MM.1S (cell line): ENCODE data around the gene RARB.

Source experiments
- DNase-seq: peaks from one replicate; pipeline ENCODE4 v3.0.0-alpha.2; 2015
- H2AFZ ChIP-seq: fragments of 300-600 bp; sonication (generic); 2 replicates; pipeline ENCODE4 v1.6.0; 2016; ENCODE audit warnings: antibody characterized with exemption, low read length
- H3F3A ChIP-seq: fragments of 300-600 bp; sonication (generic); 2 replicates; pipeline ENCODE4 v1.6.1; 2016; ENCODE audit warnings: mild to moderate bottlenecking, antibody characterized with exemption, low read length, moderate library complexity, mixed read lengths; ENCODE audit not compliant: insufficient read depth
- H3K27ac ChIP-seq: fragments of 300-600 bp; sonication (generic); 2 replicates; pipeline ENCODE4 v1.5.1; 2016; ENCODE audit warnings: mild to moderate bottlenecking, low read length
- H3K27me3 ChIP-seq: fragments of 300-600 bp; sonication (generic); replicated peaks from 2 replicates; pipeline ENCODE4 v1.6.0; 2016; ENCODE audit warnings: low read length; ENCODE audit not compliant: insufficient read depth
- H3K36me3 ChIP-seq: fragments of 300-600 bp; sonication (generic); replicated peaks from 2 replicates; pipeline ENCODE4 v1.6.1; 2016; ENCODE audit warnings: mild to moderate bottlenecking, low read length, mixed read lengths; ENCODE audit not compliant: insufficient read depth
- H3K4me1 ChIP-seq: fragments of 300-600 bp; sonication (generic); 2 replicates; pipeline ENCODE4 v1.6.1; 2016; ENCODE audit warnings: low read length, mixed read lengths
- H3K4me2 ChIP-seq: fragments of 300-600 bp; sonication (generic); 2 replicates; pipeline ENCODE4 v1.6.0; 2016; ENCODE audit warnings: low read depth, low read length
- H3K4me3 ChIP-seq: fragments of 300-600 bp; sonication (generic); 2 replicates; pipeline ENCODE4 v1.5.1; 2016; ENCODE audit warnings: low read length, mixed read lengths
- H3K79me2 ChIP-seq: fragments of 300-600 bp; sonication (generic); 2 replicates; pipeline ENCODE4 v1.6.1; 2016; ENCODE audit warnings: mixed run types, low read length, mixed read lengths
- H3K9ac ChIP-seq: fragments of 300-600 bp; sonication (generic); 2 replicates; pipeline ENCODE4 v1.6.1; 2016; ENCODE audit warnings: low read length, mixed read lengths
- H3K9me2 ChIP-seq: fragments of 300-600 bp; sonication (generic); replicated peaks from 2 replicates; pipeline ENCODE4 v1.6.1; 2016; ENCODE audit warnings: mild to moderate bottlenecking, low read length, mixed read lengths; ENCODE audit not compliant: insufficient read depth
- H3K9me3 ChIP-seq: fragments of 300-600 bp; sonication (generic); replicated peaks from 2 replicates; pipeline ENCODE4 v1.6.1; 2016; ENCODE audit warnings: mild to moderate bottlenecking, low read length, mixed read lengths; ENCODE audit not compliant: insufficient read depth
- H4K20me1 ChIP-seq: fragments of 300-600 bp; sonication (generic); 2 replicates; pipeline ENCODE4 v1.6.1; 2016; ENCODE audit warnings: mild to moderate bottlenecking, low read length, moderate library complexity, mixed read lengths; ENCODE audit not compliant: insufficient read depth
- CTCF ChIP-seq: fragments of 300-600 bp; sonication (generic); IDR thresholded peaks from 2 replicates; pipeline ENCODE4 v1.5.1; 2016; ENCODE audit warnings: antibody characterized with exemption, low read length, mixed read lengths
- EZH2 ChIP-seq: fragments of 300-600 bp; sonication (generic); optimal IDR thresholded peaks from 2 replicates; pipeline ENCODE3; 2017; ENCODE audit warnings: low read depth, mild to moderate bottlenecking, antibody characterized with exemption, low read length, mixed read lengths
- EZH2phosphoT487 ChIP-seq: fragments of 300-600 bp; sonication (generic); IDR thresholded peaks from 2 replicates; pipeline ENCODE4 v1.6.1; 2018; ENCODE audit warnings: antibody characterized with exemption, low read length

The RARB gene

GRCh38 chr3:25586167-25586505 is 158.1 kb downstream of the RARB start:
- no peak overlapping the region for H2AFZ ChIP-seq
- H3K79me2 ChIP-seq, result no peaks in the 10 kb centered on the region
- no peaks in the 10 kb centered on the region for H3K9me3 ChIP-seq
- no peaks in the 10 kb centered on the region for H3K4me1 ChIP-seq
- no peak for DNase-seq
- no peaks in the 10 kb centered on the region for H3F3A ChIP-seq
- H3K27ac ChIP-seq, result no peak overlapping the region
- no peak overlapping the region for H3K4me3 ChIP-seq
- no peaks in the 10 kb centered on the region for H3K9me2 ChIP-seq
- no peaks in the 10 kb centered on the region for H3K36me3 ChIP-seq
- TF ChIP-seq EZH2 (no peak), CTCF (no peak), EZH2phosphoT487 (no peak)
- no peaks in the 10 kb centered on the region for H4K20me1 ChIP-seq
- no peak overlapping the region for H3K4me2 ChIP-seq
- H3K9ac ChIP-seq, result no peak overlapping the region
- H3K27me3 ChIP-seq, result no peaks in the 10 kb centered on the region

GRCh38 chr3:25586553-25586952 is 158.5 kb downstream of the RARB start:
- DNase-seq, result no peak
- Histone ChIP-seq H4K20me1 (no peaks in the 10 kb centered on the region), H3K36me3 (no peaks in the 10 kb centered on the region), H2AFZ (no peak overlapping the region), H3K4me3 (no peak overlapping the region), H3K9me3 (no peaks in the 10 kb centered on the region), H3K27me3 (no peaks in the 10 kb centered on the region), H3K4me2 (no peak overlapping the region), H3K79me2 (no peaks in the 10 kb centered on the region), H3K9me2 (no peaks in the 10 kb centered on the region), H3F3A (no peaks in the 10 kb centered on the region), H3K4me1 (no peaks in the 10 kb centered on the region), H3K9ac (no peak overlapping the region), H3K27ac (no peak overlapping the region)
- TF ChIP-seq EZH2phosphoT487 (no peak), CTCF (no peak), EZH2 (no peak)

- Histone ChIP-seq H3F3A (no peaks in the 10 kb centered on the region), H3K4me3 (no peak overlapping the region), H3K4me1 (no peaks in the 10 kb centered on the region), H3K36me3 (no peaks in the 10 kb centered on the region), H3K27me3 (no peaks in the 10 kb centered on the region), H3K9me3 (no peaks in the 10 kb centered on the region), H4K20me1 (no peaks in the 10 kb centered on the region), H3K27ac (no peak overlapping the region), H3K4me2 (no peak overlapping the region), H3K79me2 (no peaks in the 10 kb centered on the region), H2AFZ (no peak overlapping the region), H3K9me2 (no peaks in the 10 kb centered on the region), H3K9ac (no peak overlapping the region)
- TF ChIP-seq CTCF (no peak), EZH2phosphoT487 (no peak), EZH2 (no peak)
- peak; percentile 14 for DNase-seq
Observed at GRCh38 chr3:25587094-25587493, 159.0 kb downstream of the RARB start.

- Histone ChIP-seq H2AFZ (no peak overlapping the region), H4K20me1 (no peaks in the 10 kb centered on the region), H3K79me2 (no peaks in the 10 kb centered on the region), H3K9ac (no peak overlapping the region), H3K27me3 (no peaks in the 10 kb centered on the region), H3F3A (no peaks in the 10 kb centered on the region), H3K9me3 (no peaks in the 10 kb centered on the region), H3K4me1 (no peaks in the 10 kb centered on the region), H3K27ac (no peak overlapping the region), H3K4me3 (no peak overlapping the region), H3K36me3 (no peaks in the 10 kb centered on the region), H3K4me2 (no peak overlapping the region), H3K9me2 (no peaks in the 10 kb centered on the region)
- no peak for TF ChIP-seq EZH2phosphoT487
- DNase-seq, result no peak
Observed at GRCh38 chr3:25587526-25587925, 159.5 kb downstream of the RARB start.
